K562 (cell line): ENCODE measurements around the gene GALNT18. TPM values are rescaled to one million over a fixed set of nuclear protein-coding genes. Genes with fewer than 3 reads are reported as not detected.

Experiments used
- AFF1 ChIP-seq, 2 experiments: fragments of 450-650 bp; IDR thresholded peaks; 2 replicates each; pipeline ENCODE4 v1.6.1; 2018; ENCODE audit warnings: mild to moderate bottlenecking in 2 of 2, low read depth in 1 of 2; ENCODE audit not compliant: partially characterized antibody in 2 of 2
- EP300 ChIP-seq: IDR thresholded peaks from 2 replicates; pipeline ENCODE4 v1.6.1; 2012; ENCODE audit warnings: low read length, improper control_type of control experiment
- HDGF ChIP-seq: fragments of 450-650 bp; IDR thresholded peaks from 2 replicates; pipeline ENCODE4 v1.6.1; 2016
- IRF2 ChIP-seq: sonication (generic); formaldehyde crosslinking; IDR thresholded peaks from 2 replicates; pipeline ENCODE4 v1.8.1; 2022; ENCODE audit warnings: mild to moderate bottlenecking, missing genetic modification reagents
- POLR3G ChIP-seq: IDR thresholded peaks from 2 replicates; pipeline ENCODE4 v1.6.1; 2011; ENCODE audit not compliant: insufficient read length, insufficient replicate concordance; ENCODE audit errors: extremely low read depth
- TEAD1 ChIP-seq, 2 experiments: fragments of 450-650 bp in 1 of 2; sonication (generic) in 1 of 2; formaldehyde crosslinking; IDR thresholded peaks; 2 replicates each; pipeline versions ENCODE4 v1.4.0 to v1.8.0; 2020 to 2022; ENCODE audit warnings: mild to moderate bottlenecking in 2 of 2, missing genetic modification reagents in 1 of 2
- ZNF239 ChIP-seq: fragments of 250-450 bp; sonication (Bioruptor Pico); IDR thresholded peaks from 2 replicates; pipeline ENCODE4 v1.4.0; 2020; ENCODE audit warnings: mild to moderate bottlenecking
- polyA plus RNA-seq, 8 experiments: library from polyadenylated mRNA; depleted of rRNA in 4 of 8; stranded (reverse) in 5 of 8; unstranded in 3 of 8; fragments of >200 nt; fragmentation: Nextera tagmentation in 2 of 8; fragmentation: Illumina TruSeq in 1 of 8; extraction: Ambion mirVana in 2 of 8; extraction: Trizol in 1 of 8; gene quantifications; 2 replicates each; pipeline versions ENCODE4 v1.2.1 to v1.2.3, GENCODE V29; 2011 to 2014; ENCODE audit warnings: inconsistent platforms in 1 of 8, missing spikeins in 1 of 8
- total RNA-seq, 7 experiments: library from RNA; depleted of rRNA in 6 of 7; stranded (reverse); fragments of >200 nt in 6 of 7; fragmentation: Illumina TruSeq in 2 of 7; extraction: Trizol in 2 of 7; gene quantifications; 2 replicates each; pipeline versions ENCODE4 v1.2.1 to v1.2.3, GENCODE V29; 2011 to 2021; ENCODE audit warnings: low replicate concordance in 1 of 7
- TF ChIP-seq, protein P1 (sequence below), 3 experiments: fragments of 200-800 bp in 1 of 3; fragments of 250-450 bp in 1 of 3; fragments of 450-650 bp in 1 of 3; sonication (Bioruptor Pico) in 1 of 3; sonication (Bioruptor generic) in 1 of 3; formaldehyde crosslinking in 1 of 3; IDR thresholded peaks; 2 replicates each; pipeline versions ENCODE4 v1.6.1 to v1.8.0; 2016 to 2022; ENCODE audit warnings: mild to moderate bottlenecking in 2 of 3, missing genetic modification characterization in 2 of 3, missing compliant biosample characterization in 1 of 3, moderate library complexity in 1 of 3

GALNT18 gene
- total and polyA plus RNA-seq, 9 of the 15 experiments (the other 6 are each of a cell fraction or from before 2014, with no cell fraction given), result not detected

DNA sequence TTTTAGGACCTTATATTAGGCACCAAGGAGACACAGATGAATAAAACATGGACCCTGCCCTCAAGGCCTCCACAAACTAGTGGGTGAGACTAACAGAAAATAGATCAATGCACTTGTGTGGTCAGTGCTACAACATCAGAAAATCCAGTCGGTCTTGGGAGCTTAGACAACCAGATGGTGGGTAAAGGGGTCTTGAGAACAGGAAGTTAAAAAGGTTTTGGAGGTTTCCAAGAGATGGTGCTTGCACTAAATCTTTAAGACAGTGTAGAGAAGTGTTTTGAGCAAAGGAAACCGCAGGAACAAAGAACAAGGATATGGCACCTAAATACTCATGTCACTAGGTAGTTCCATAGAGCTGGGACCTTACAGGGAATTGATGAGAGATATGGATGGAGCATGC is 56.2 kb downstream of the GALNT18 start (continued):
- TF ChIP-seq AFF1 (IDR thresholded peaks at IDR 0.05; ENCODE audit: low read depth in 1 of 2, partially characterized antibody in 2 of 2) (no peak), POLR3G (no peak), EP300 (no peak), IRF2 (no peak), TEAD1 (CRISPR knock-in tag; IDR thresholded peaks at IDR 0.05) (no peak), HDGF (no peak), ZNF239 (CRISPR knock-in tag) (no peak)
- TF ChIP-seq, protein P1, sequence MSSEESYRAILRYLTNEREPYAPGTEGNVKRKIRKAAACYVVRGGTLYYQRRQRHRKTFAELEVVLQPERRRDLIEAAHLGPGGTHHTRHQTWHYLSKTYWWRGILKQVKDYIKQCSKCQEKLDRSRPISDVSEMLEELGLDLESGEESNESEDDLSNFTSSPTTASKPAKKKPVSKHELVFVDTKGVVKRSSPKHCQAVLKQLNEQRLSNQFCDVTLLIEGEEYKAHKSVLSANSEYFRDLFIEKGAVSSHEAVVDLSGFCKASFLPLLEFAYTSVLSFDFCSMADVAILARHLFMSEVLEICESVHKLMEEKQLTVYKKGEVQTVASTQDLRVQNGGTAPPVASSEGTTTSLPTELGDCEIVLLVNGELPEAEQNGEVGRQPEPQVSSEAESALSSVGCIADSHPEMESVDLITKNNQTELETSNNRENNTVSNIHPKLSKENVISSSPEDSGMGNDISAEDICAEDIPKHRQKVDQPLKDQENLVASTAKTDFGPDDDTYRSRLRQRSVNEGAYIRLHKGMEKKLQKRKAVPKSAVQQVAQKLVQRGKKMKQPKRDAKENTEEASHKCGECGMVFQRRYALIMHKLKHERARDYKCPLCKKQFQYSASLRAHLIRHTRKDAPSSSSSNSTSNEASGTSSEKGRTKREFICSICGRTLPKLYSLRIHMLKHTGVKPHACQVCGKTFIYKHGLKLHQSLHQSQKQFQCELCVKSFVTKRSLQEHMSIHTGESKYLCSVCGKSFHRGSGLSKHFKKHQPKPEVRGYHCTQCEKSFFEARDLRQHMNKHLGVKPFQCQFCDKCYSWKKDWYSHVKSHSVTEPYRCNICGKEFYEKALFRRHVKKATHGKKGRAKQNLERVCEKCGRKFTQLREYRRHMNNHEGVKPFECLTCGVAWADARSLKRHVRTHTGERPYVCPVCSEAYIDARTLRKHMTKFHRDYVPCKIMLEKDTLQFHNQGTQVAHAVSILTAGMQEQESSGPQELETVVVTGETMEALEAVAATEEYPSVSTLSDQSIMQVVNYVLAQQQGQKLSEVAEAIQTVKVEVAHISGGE (CRISPR knock-in tag; IDR thresholded peaks at IDR 0.05), result no peak
